DMS79 (cell line): ENCODE results near the gene MAGEB6B.
"Not testable (repeated sequence)": the region's sequence is repeated elsewhere in the genome, so short reads cannot be mapped to it uniquely, and the experiment has no call there.

ENCODE experiments used
- DNase-seq: peaks from one replicate; lab custom pipeline; 2025; lab: John Stamatoyannopoulos, UW

MAGEB6B gene, protein sequence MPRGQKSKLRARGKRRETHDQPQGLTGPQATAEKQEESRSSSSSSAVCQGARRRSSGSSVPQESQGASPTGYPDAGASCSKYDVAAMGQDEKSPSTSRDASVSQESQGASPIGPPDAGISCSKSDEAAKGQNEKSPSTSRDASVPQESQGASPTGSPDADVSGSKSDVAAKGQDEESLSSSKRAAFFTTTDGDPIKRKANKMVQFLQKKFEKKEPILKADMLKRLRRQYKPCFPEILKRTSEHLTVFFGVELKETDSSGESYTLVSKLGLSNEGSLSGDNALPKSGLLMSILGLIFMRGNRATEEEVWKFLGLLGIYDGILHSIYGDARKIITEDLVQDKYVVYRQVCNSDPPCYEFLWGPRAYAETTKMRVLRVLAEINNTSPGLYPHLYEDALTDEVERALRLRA

DNA sequence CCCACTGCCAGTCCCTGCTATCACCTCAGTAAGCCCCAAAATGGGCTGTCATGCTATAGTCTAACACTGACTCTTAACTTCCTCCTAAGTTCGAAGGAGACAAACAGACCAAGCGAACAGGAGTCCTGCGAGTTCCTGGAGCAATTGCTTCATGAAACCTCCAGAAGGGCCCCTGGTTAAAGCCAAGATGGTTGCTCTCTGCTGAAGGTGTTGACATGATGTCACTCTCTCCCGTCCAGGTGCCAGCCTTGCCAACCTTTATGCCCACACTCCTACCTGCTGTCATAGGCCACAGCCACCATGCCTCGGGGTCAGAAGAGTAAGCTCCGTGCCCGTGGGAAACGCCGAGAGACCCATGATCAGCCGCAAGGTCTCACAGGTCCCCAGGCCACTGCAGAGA is at the start of gene MAGEB6B:
TSS of gene MAGEB6B (plus strand) at position 301 of the 400 bp plus-strand sequence. CDS start at position 301, 0 bp downstream.
- DNase-seq: no peak

DNA sequence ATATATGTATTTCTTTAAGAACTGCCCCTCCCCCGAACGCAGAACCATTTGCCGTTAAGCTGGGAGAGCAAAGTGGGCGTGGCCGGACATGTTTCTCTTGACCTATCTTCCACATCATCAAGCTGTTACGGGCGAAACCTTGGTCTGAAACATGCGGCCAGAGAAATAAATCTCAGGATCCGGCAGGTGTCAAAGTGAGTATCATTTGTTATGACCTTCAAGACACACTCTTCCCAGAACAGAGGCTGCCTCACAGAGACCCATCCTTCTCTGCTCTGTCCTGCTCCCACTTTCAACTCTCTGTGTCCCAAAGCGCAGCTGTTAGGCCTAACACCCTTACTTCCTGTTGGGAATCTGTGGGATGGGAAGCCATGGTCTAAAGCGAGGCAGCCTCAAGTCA is 22.1 kb upstream of the MAGEB6B start, which contains the start of gene MAGEB18:
TSS of gene MAGEB18 (plus strand) at position 70 of the 400 bp plus-strand sequence. CDS start 643 bp downstream, outside the sequence.
- DNase-seq: no peak

DNA sequence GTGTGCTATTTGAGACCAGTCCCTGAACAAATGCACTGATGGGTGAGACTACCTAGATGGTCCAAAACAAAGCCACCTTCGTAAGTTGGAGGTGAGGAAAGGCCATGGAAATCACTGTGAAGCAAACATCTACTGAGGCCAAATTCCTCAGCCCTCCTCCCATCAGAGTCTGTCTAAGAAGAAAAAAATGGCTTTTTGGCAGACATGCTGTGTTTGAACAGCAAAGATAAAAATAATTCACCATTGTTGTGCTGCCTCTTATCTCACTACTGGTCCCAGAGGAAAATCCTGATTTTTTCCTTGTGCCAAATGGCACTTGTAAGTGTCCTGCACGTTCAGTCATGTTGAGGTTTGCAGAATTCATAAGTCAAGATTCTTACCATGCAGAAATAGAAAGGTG is 14.4 kb upstream of the MAGEB6B start:
- DNase-seq: no peak

DNA sequence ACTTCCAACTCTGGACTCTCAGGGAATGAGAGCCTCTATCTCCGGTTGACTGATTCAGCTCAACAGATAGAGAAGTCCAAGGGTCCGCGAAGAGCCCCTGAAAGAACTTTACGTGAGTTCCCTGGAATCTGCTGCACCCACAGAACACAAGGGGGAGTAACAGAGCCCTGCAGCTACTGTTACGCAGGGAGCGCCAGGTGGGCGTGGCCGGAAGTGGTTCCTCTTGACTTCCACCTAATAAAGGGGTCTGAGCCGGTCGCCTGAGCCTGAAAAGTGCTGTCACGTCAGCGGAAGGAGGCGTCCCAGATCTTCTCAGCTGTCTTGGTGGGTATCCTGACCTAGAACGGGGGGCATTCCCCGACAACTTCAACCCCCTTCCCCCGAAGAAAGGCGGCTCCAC is 31.8 kb downstream of the MAGEB6B start, which contains the start of gene MAGEB6:
TSS of gene MAGEB6 (plus strand) at position 237 of the 400 bp plus-strand sequence. CDS start 1,407 bp downstream, outside the sequence.
- no peak for DNase-seq

DNA sequence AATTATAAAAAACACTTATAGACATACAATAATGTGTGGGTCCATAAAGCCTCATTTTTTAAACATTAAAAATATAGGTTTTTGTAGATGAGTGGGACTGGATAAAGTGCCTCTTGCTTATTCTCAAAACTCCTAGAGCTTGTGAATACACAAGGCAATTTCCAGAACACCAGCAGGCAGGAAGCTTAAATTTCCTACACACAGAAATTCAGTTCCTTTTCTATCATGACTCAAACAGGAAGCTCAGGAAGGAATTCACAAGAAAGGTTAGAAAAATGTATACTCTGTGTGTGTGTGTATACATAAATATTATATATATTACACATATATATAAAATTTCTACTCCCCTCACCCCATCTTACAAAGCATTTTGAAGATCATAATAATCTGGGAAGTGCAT is 43.2 kb downstream of the MAGEB6B start:
- no peak for DNase-seq

DNA sequence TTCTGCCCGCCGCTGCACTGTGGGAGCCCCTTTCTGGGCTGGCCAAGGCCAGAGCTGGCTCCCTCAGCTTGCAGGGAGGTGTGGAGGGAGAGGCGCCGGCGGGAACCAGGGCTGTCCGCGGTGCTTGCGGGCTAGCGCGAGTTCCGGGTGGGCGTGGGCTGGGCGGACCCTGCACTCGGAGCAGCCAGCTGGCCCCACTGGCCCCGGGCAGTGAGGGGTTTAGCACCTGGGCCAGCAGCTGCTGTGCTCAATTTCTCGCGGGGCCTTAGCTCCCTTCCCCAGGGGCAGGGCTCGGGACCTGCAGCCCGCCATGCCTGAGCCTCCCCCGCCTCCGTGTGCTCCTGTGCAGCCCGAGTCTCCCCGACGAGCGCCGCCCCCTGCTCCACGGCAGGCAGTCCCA is 44.3 kb downstream of the MAGEB6B start:
- DNase-seq: not testable (repeated sequence)

DNA sequence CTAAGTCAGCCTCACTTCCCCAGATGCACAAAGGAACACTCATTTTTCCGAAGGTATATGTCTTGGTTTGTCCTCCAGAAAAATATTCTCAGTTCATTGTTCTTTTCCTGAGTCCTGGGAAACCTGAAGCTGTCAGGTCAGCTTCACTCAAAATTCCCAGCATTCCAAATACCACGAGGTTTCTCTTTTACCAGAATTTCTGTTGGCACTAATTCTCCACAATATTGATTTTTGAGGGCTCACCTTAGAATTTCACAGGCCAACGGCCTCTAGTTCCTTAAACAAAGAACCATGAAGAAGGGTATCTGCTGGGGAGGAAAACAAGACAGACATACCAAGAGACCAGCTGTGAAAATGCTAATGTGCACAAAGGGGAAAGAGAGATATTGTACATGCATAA is 47.6 kb downstream of the MAGEB6B start:
- no peak for DNase-seq
